ENCODE measurements around the gene UBL7.

UBL7 gene

DNA sequence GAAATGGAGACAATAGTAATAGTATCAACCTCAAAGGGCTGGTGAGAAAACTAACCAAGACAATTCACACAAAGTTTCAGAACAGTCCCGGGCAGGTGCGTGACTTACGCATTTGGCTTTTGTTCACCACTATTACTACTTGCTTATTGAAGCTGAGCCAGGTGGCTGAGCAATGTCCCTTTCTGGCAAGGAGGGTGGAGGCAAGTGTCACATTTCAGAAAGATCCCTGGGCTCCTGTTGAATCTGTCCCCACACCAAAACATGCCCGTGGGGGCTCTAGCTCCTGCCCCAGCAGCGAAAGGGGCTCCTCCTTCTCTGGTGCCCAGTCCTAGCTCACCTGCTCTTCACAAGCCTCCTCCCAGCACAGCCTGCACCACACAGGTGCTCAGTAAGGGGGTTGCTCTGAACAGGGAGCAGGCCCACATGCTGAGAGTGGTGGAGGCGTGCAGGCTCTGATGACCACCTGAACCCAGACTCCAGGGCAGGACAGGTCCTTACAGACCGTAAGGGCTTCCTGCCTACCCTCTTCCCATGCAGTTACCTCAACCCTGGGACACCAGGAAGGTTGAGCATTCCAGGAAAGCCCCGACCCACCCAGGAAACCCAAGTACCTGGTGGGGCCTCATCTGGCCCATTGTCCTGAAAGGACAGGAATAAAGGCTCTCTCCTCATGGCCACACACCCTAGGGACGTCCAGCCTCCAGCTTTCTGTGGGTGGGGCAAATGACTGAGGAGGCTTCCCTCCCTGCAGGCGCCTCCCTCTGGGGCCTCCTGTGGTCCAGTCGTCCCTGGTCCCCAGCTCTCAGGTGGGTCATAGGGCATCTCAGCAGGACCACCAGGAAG is 59.8 kb downstream of the UBL7 start:
- TF ChIP-seq, protein P1, sequence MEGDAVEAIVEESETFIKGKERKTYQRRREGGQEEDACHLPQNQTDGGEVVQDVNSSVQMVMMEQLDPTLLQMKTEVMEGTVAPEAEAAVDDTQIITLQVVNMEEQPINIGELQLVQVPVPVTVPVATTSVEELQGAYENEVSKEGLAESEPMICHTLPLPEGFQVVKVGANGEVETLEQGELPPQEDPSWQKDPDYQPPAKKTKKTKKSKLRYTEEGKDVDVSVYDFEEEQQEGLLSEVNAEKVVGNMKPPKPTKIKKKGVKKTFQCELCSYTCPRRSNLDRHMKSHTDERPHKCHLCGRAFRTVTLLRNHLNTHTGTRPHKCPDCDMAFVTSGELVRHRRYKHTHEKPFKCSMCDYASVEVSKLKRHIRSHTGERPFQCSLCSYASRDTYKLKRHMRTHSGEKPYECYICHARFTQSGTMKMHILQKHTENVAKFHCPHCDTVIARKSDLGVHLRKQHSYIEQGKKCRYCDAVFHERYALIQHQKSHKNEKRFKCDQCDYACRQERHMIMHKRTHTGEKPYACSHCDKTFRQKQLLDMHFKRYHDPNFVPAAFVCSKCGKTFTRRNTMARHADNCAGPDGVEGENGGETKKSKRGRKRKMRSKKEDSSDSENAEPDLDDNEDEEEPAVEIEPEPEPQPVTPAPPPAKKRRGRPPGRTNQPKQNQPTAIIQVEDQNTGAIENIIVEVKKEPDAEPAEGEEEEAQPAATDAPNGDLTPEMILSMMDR (IDR thresholded peaks at IDR 0.05; ENCODE audit: low read depth, low read length, missing control alignments): no peak
- no peak for DNase-seq (ENCODE audit: extremely low read depth, low read depth)
- no peak overlapping the region for H3K4me3 ChIP-seq (replicated peaks; ENCODE audit: low read depth, low read length)

DNA sequence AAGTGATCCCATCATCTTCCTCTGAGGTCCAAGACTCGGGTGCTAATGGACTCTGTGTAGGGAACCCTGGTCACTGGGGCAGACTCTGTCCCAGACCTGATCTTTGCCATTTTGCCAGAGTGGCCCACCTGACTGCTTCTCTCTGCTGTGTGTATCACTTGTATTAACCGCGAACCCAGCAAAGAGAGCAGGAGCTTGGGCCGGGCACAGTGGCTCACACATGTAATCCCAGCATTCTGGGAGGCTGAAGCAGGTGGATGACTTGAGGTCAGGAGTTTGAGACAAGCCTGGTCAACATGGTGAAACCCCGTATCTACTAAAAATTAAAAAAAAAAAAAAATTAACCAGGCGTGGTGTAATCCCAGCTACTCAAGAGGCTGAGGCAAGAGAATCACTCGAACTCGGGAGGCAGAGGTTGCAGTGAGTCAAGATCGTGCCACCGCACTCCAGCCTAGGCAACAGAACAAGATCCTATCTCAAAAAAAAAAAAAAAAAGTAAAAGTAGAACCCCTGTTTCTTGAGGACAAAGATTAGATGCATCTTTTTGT is 60.6 kb downstream of the UBL7 start:
- TF ChIP-seq, protein P1 (IDR thresholded peaks at IDR 0.05; ENCODE audit: low read depth, low read length, missing control alignments): no peak

DNA sequence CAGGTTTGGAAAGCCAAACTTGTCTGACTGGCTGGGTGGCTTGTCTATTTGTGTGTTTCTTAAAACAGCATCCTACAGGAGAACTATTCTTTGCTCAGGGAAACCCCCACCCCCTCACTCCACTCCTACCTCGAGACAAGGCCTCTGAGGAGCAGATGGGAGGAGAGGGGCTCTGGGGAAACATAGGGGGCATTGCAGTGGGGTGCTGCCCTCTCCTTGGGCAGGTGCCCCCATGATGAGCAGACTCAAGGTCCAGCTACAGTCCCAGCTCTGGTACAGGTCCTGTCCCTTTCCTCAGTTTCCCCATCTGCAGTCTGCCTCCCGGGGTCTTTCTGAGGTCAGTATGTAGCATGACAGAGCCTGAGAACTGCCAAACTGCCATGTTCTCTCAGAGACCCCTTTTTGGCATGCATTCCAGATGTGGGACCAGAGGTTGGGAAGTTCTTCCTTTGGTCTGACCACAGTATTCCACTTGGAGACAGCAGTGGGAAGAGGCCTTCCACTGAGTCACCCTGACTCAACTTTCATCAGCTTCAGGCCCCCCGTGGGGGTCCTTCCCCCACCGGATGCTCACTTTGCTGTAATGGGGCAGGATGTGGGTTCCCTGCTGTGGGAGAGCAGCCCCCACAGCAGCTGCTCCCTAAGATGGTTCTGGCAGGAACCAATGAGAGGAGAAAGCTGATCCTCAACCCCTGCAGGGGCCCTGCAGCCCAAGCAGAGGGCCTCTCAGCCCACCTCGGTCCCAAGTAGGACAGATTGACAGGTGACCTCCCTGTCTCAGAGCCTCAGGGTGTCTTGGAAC is 61.2 kb downstream of the UBL7 start:
- H3K4me3 ChIP-seq (replicated peaks; ENCODE audit: low read depth, low read length): no peak overlapping the region
- TF ChIP-seq, protein P1 (IDR thresholded peaks at IDR 0.05; ENCODE audit: low read depth, low read length, missing control alignments): no peak
- no peak for DNase-seq (ENCODE audit: extremely low read depth, low read depth)

More for the DNA sequence above, 60.6 kb downstream of the UBL7 start:
- DNase-seq (ENCODE audit: extremely low read depth, low read depth): no peak
- H3K4me3 ChIP-seq (replicated peaks; ENCODE audit: low read depth, low read length): no peak overlapping the region

DNA sequence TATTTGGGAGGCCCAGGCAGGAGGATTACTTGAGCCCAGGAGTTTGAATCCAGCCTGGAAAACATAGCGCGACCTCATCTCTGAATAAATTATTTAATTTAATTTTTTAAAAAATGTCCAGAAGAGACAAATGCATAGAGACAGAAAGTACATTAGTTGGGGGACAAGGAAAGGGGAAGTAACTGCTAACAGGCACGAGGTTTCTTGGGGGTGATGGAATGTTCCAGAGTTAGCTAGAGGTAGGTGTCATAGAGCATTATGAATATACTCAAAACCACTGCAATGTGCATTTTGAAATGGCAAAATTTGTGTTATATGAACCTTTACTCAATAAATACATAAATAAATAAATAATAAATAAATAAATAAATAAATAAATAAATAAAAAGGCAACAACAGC is 61.9 kb downstream of the UBL7 start:
- no peak overlapping the region for H3K4me3 ChIP-seq (replicated peaks; ENCODE audit: low read depth, low read length)
- no peak for DNase-seq (ENCODE audit: extremely low read depth, low read depth)
- TF ChIP-seq, protein P1 (IDR thresholded peaks at IDR 0.05; ENCODE audit: low read depth, low read length, missing control alignments): no peak

DNA sequence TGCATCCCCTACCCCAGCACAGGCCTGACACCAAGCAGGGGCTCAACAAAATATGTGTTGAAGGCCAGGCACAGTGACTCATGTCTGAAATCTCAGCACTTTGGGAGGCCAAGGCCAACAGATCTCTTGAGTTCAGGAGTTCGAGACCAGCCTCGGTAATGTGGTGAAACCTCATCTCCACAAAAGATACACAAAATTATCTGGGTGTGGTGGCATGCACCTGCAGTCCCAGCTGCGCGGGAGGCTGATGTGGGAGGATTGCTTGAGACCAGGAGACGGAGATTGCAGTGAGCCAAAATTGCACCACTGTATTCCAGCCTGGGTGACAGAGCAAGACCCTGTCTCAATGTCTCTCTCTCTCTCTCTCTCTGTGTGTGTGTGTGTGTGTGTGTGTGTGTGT is 62.8 kb downstream of the UBL7 start:
- no peak for DNase-seq (ENCODE audit: extremely low read depth, low read depth)
- no peak overlapping the region for H3K4me3 ChIP-seq (replicated peaks; ENCODE audit: low read depth, low read length)
- TF ChIP-seq, protein P1 (IDR thresholded peaks at IDR 0.05; ENCODE audit: low read depth, low read length, missing control alignments): no peak

DNA sequence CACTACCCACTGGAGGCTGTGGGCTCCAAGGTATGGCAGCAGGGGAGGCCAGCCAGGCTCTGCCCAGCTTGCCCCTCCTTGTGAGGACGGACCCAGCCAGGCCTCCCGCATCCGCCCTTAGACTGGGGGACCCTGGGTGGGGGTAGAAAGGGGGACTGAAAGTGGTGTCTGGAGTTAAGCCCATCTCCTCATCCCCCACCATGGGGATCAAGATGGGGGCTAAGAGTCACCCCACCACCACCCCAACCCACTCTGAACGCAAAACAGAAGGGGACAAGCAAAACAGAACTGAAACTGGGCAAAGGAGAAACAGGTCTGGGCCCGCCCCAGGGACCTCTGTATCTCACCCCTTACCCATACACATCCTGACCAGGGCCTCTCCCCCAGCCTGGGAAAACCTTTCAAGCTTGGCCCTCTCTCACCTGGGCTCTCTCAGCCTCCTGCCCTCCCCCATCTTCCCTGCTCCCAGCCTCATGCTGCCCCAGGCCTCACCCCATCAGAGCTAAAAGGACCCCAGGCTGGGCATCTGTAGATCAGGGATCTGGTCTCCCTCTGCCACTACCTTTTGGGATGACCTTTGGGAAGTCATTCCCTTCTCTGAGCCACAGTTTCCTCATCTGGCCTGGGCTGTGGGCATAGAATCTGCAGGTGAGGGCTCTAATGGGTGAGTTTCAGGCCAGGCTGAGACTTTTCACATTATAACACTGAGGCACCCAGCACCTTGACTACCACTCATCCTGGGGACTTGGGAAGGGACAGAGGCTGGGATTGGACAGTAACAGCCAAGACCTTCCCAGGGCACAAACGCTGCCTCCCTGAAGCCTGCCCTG is 63.5 kb downstream of the UBL7 start:
- no peak overlapping the region for H3K4me3 ChIP-seq (replicated peaks; ENCODE audit: low read depth, low read length)
- TF ChIP-seq, protein P1 (IDR thresholded peaks at IDR 0.05; ENCODE audit: low read depth, low read length, missing control alignments): no peak
- DNase-seq (ENCODE audit: extremely low read depth, low read depth): no peak

All from HFF-Myc (cell line).